HG02943 (cell line): ENCODE results near the gene UNC93A.
"Not testable (repeated sequence)": the region's sequence is repeated elsewhere in the genome, so short reads cannot be mapped to it uniquely, and the experiment has no call there.

ENCODE experiments used
- ATAC-seq: cut with Tn5 transposase; IDR thresholded peaks from one replicate; pipeline ENCODE4 v1.9.1; 2021; ENCODE audit warnings: mild to moderate bottlenecking, low read depth, moderate library complexity; ENCODE audit not compliant: unreplicated experiment

Gene UNC93A

DNA sequence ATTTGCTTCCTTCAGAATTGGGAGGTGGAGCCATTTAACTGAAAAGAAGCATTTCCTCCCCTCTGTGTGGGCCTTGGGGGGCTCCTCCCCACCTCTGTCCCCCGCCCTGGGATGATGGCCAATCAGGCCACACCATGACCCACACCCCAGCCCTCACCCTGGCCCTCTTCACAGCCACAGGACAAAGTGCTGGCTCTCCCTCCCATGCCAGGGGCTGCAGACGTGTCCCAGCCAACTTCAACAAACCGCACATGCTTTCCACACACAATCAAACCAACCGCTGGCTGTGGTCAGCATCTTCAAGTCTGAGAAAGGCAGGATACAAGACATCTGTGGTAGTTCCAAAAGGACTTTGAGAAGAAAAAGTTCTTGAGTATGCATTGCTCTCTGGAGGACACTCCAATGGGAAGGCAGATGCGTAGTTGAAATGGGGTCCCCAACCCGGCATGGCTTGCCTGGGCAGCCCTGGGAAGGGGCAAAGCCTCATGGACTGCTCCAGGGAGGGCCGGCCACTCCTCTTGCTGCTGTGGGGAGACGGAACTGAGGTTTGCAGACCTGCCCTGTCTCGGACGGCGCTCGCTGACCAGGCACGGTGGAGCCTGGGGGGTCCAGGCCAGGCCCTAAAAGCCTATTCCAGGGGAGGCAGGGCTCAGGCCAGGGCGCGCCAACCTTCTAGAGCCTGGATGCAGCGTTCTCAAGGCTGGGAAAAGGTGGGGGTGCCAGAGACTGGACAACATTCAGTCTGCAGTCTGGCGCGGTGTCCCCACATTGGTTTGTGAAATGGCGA is 45.9 kb downstream of the UNC93A start:
- ATAC-seq = no peak

DNA sequence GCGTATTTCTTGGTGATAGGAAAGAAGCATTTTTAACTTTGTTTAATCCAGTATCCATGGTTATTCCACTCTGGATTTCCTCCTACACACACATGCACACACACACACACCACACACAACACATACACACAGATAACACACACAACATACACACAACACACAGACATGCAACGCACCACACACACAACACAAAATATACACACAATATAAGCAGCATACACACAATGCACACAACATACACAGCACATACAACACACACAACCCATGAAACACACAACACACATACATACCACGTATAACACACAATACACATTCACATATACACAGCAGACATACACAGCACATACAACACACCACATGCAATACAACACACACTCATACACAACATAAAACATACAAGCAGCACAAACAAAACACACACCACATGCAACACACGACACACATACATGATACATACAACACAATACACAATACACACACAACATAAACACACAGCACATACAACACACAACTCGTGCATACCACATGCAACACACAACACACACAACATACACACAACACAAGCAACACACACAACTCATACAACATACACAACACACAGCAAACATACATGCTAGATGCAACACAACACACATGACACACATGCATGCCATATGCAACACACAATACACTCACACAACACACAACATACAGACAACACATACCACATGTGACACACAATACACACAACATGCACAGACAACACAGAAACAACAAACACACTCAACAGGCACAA is 46.7 kb downstream of the UNC93A start:
- no peak for ATAC-seq

DNA sequence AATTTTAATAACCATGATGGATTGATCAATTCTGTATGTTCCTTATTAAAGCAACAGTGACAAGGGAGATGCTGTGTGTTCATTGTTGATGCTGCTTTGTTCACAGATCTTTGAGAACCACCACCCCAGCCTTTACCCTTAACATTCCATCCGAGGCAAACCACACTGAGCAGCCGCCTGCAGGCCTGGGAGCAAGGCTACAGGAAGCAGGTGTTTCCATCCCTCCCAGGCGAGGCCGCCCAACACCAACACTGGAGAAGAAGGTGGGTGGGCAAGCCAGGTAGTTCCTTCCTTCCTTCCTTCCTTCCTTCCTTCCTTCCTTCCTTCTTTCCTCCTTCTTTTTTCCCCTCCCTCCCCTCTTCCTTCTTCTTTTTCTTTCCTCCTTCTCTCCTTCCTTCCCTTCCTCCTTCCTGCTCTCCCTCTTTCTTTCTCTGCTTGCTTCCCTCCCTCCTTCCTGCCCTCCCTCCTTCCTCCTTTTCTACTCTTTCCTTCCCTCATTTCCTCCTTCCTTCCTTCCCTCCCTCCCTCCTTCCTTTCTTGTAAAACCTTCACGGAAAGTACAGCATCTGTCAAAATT is 47.5 kb downstream of the UNC93A start:
- ATAC-seq = no peak

GRCh38 chr6:167341038-167341583 is 50.0 kb downstream of the UNC93A start:
- ATAC-seq = no peak

- ATAC-seq = no peak
Measured at GRCh38 chr6:167341665-167342655, 50.8 kb downstream of the UNC93A start.

- no peak for ATAC-seq
Measured at GRCh38 chr6:167342879-167343610, 51.9 kb downstream of the UNC93A start.

GRCh38 chr6:167345348-167345747 is 54.2 kb downstream of the UNC93A start:
- no peak for ATAC-seq

- ATAC-seq = no peak
Measured at GRCh38 chr6:167345960-167346359, 54.8 kb downstream of the UNC93A start.

DNA sequence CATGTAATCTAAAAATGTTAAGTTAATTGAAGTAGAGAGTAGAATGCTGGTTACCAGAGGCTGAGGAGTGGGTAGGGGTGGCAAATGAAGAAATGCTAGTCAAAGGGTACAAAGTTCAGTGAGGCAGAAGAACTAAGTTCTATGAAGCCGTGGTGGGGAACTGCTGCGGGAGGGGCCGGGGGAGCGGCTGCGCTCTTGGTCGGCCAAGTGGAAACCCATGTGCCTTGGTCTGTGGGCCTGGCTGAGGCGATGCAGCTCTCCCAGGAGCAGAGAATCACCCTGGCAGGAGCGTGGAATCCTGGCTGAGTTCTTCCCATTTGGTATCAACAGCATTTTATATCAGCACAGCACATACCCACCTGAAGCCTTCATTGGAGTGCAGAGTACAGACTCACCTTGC is 56.1 kb downstream of the UNC93A start:
- ATAC-seq = no peak

- ATAC-seq = no peak
Measured at GRCh38 chr6:167349631-167350274, 58.6 kb downstream of the UNC93A start.

- no peak for ATAC-seq
Measured at GRCh38 chr6:167350275-167350696, 59.2 kb downstream of the UNC93A start.

DNA sequence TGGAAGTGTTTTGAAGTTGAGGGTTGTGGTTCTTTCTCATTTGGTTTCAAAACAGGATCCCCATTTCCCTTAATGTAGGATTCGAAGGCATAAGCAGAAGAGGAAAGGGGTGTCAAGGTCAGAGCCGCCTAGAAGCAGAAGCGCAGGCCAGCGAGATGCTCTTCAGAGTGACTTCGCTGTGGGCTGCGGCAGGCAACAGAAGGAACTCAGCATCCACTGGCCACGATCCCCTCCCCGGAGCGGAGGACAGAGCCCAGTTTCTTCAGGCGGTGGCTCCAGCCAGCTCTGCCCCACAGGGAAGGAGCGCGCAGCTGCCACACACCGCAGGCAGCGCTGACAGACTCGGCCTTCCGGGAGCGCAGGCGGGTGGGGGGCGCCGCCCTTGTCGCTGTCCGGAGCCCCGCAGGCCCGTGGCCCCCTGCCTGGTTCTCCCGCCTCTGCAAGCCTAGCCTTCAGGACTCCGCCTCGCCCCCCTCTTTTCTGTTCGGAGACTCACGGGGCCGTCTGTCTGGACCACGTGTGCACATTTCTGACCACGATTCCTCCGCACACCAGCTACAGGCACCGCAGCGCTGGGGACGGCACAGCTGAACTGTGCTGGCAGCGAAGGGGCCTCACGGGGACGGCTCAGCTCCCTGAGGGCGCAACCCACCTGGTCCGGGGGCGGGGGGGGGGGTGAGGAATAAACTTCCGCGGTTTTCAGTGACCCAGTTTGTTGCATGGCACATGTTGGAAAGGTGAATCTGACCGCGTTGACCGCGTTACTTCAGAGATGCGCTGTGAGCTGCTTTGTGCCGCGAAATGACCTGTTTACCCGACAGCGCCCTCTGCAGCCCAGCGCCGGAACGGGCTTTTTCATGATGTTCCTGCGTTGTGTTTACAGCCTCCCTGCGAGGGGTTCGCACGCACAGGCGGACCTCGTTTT is 59.9 kb downstream of the UNC93A start:
- peak; percentile 62 for ATAC-seq

DNA sequence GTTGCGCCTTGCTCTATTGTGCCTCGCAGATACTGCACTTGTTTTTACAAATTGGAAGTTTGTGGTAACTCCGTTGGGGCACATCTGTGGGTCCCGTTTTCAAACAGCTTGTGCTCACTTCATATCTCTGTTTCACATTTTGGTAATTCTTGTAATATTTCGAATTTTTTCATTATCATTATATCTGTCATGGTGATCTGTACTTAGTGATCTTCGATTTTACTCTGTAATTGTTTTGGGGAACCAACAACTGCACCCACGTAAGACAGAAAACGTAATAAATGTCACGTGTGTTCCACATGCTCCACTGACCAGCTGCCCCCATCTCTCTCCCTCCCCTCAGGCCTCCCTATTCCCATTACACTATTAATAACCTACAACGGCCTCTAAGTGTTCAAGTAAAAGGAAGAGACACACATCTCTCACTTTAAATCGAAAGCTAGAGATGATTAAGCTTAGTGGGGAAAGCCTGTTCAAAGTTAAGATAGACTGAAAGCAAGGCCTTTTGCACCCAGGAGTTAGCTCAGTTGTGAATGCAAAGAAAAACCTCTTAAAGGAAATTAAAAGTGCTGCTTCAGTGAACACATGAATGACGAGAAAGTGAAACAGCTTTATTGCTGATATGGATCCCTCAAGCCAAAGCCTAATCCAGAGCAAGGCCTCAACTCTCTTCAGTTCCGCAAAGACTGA is 60.7 kb downstream of the UNC93A start:
- ATAC-seq = no peak

DNA sequence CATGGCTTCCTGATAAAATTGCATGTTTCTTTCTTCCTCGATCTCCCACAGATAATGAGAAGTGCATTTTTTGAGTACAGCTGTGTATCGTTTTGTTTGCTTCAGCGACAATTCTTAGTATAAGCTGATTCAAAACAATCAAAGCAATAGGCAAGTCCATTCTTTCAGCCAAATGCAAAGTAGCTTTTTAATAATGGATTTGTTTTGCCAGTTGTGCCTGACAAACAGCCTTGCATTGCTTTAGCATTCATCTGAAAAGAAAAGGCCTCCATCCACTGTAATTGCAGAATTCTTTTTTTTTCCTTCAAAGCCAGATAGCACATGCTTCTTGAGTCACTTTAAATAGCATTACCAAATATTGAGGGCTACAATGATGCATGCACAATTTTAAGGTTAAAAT is 65.8 kb downstream of the UNC93A start:
- no peak for ATAC-seq

DNA sequence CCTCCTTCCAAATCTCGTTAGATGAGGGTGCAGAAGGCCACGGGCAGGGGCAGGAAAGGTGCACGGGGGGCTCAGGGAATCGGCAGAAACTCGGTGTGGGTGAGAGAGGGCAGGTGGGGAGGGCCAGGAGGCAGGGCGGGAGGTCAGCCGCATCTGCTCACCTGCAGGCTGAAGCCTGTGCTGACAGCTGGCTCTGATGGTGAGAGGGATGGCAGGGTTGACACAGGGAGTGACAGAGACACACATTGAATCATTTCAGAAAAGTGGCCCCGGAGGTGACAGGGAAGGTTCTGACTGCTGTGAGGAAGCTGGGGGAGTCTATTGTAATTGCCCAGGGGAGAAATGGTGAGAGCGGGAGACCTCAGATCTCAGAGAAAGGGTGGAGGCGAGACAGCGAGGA is 67.3 kb downstream of the UNC93A start:
- not testable (repeated sequence) for ATAC-seq

- ATAC-seq = not testable (repeated sequence)
Measured at GRCh38 chr6:167361170-167361569, 70.1 kb downstream of the UNC93A start.
